OCI-LY1 (cell line): Measurements from ENCODE around the gene HSPE1.
"Not testable (repeated sequence)": the region's sequence is repeated elsewhere in the genome, so short reads cannot be mapped to it uniquely, and the experiment has no call there.

Experiments
- H2AFZ ChIP-seq: fragments of 200-600 bp; sonication (generic), shearing (Covaris generic); 2 replicates; pipeline ENCODE4 v1.6.0; 2014; ENCODE audit warnings: antibody characterized with exemption, mild to moderate bottlenecking, low read length
- H3F3A ChIP-seq: fragments of 200-600 bp; sonication (generic), shearing (Covaris generic); 2 replicates; pipeline ENCODE4 v1.6.0; 2014; ENCODE audit warnings: mild to moderate bottlenecking, antibody characterized with exemption, low read length, moderate library complexity; ENCODE audit not compliant: insufficient read depth
- H3K27ac ChIP-seq: fragments of 200-600 bp; sonication (generic); 2 replicates; pipeline ENCODE4 v1.5.1; 2014; ENCODE audit warnings: low read length, mixed run types, mild to moderate bottlenecking, low read depth; ENCODE audit not compliant: poor library complexity, severe bottlenecking
- H3K27me3 ChIP-seq: fragments of 200-600 bp; sonication (generic); 2 replicates; pipeline ENCODE4 v1.6.0; 2014; ENCODE audit warnings: antibody characterized with exemption, mild to moderate bottlenecking, low read length, moderate library complexity; ENCODE audit not compliant: insufficient read depth
- H3K36me3 ChIP-seq: fragments of 200-600 bp; sonication (generic); 2 replicates; pipeline ENCODE4 v1.6.1; 2014; ENCODE audit warnings: mild to moderate bottlenecking, antibody characterized with exemption, low read length, moderate library complexity, mixed read lengths; ENCODE audit not compliant: insufficient read depth
- H3K4me1 ChIP-seq: fragments of 200-600 bp; sonication (generic); 2 replicates; pipeline ENCODE4 v1.5.1; 2014; ENCODE audit warnings: mild to moderate bottlenecking, low read length, moderate library complexity; ENCODE audit not compliant: insufficient read depth, severe bottlenecking
- H3K4me2 ChIP-seq: fragments of 200-600 bp; sonication (generic), shearing (Covaris generic); 2 replicates; pipeline ENCODE4 v1.6.1; 2014; ENCODE audit warnings: low read length
- H3K4me3 ChIP-seq: fragments of 200-600 bp; sonication (generic); 2 replicates; pipeline ENCODE4 v1.5.1; 2014; ENCODE audit warnings: low read length, low read depth, mild to moderate bottlenecking, mixed read lengths; ENCODE audit not compliant: poor library complexity, severe bottlenecking
- H3K79me2 ChIP-seq: fragments of 200-600 bp; shearing (Covaris generic); 2 replicates; pipeline ENCODE4 v1.6.1; 2016; ENCODE audit warnings: mixed run types, low read length, mixed read lengths; ENCODE audit not compliant: insufficient read depth
- H3K9ac ChIP-seq: fragments of 200-600 bp; sonication (generic), shearing (Covaris generic); 2 replicates; pipeline ENCODE4 v1.6.1; 2014; ENCODE audit warnings: mild to moderate bottlenecking, low read length, mixed read lengths
- H3K9me2 ChIP-seq: fragments of 200-600 bp; sonication (generic), shearing (Covaris generic); 2 replicates; pipeline ENCODE4 v1.6.1; 2014; ENCODE audit warnings: low read depth, mild to moderate bottlenecking, low read length, mixed read lengths
- H3K9me3 ChIP-seq: fragments of 200-600 bp; shearing (Covaris generic); 2 replicates; pipeline ENCODE4 v1.6.1; 2014; ENCODE audit warnings: low read length, mixed read lengths
- H4K20me1 ChIP-seq: fragments of 200-600 bp; sonication (generic), shearing (Covaris generic); 2 replicates; pipeline ENCODE4 v1.6.0; 2016; ENCODE audit warnings: mild to moderate bottlenecking, low read length; ENCODE audit not compliant: insufficient read depth
- EZH2 ChIP-seq: fragments of 200-600 bp; sonication (generic), shearing (Covaris generic); IDR thresholded peaks from 2 replicates; pipeline ENCODE4 v1.8.0; 2017; ENCODE audit warnings: borderline replicate concordance, mixed run types, mild to moderate bottlenecking, antibody characterized with exemption, low read length, moderate library complexity, mixed read lengths
- TF ChIP-seq, protein P1 (sequence below): fragments of 200-600 bp; sonication (generic), shearing (Covaris generic); IDR thresholded peaks from 2 replicates; pipeline ENCODE4 v1.5.1; 2017; ENCODE audit warnings: mild to moderate bottlenecking, antibody characterized with exemption, low read length, moderate library complexity, mixed read lengths

The HSPE1 gene

DNA sequence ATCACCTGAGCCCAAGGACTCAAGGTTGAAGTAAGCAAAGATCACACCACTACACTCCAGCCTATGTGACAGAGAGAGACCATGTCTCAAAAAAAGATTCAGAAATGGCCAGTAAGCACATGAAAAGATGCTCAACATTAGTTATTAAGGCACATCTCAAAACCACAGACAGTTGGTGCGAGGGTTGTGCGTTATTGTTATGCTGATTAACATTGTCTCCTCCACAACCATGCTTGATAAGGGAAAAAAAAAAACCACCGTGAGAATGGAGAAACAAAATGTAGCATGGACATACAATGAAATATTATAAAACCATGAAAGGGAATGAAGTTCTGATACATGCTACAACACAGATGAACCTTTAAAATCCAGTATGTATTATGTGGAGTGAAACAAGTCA is 43.0 kb downstream of the HSPE1 start:
- Histone ChIP-seq H3K27ac (no peak overlapping the region), H3K4me3 (no peak overlapping the region), H2AFZ (no peak overlapping the region), H4K20me1 (no peaks in the 10 kb centered on the region), H3K9ac (no peak overlapping the region), H3K36me3 (peaks cover 89% of the 10 kb centered on the region), H3F3A (no peaks in the 10 kb centered on the region), H3K4me2 (no peak overlapping the region), H3K79me2 (no peaks in the 10 kb centered on the region), H3K9me3 (no peaks in the 10 kb centered on the region), H3K27me3 (no peaks in the 10 kb centered on the region), H3K4me1 (no peaks in the 10 kb centered on the region), H3K9me2 (no peaks in the 10 kb centered on the region)
- TF ChIP-seq, protein P1, sequence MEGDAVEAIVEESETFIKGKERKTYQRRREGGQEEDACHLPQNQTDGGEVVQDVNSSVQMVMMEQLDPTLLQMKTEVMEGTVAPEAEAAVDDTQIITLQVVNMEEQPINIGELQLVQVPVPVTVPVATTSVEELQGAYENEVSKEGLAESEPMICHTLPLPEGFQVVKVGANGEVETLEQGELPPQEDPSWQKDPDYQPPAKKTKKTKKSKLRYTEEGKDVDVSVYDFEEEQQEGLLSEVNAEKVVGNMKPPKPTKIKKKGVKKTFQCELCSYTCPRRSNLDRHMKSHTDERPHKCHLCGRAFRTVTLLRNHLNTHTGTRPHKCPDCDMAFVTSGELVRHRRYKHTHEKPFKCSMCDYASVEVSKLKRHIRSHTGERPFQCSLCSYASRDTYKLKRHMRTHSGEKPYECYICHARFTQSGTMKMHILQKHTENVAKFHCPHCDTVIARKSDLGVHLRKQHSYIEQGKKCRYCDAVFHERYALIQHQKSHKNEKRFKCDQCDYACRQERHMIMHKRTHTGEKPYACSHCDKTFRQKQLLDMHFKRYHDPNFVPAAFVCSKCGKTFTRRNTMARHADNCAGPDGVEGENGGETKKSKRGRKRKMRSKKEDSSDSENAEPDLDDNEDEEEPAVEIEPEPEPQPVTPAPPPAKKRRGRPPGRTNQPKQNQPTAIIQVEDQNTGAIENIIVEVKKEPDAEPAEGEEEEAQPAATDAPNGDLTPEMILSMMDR, result no peak
- no peak for TF ChIP-seq EZH2

- H3K36me3 ChIP-seq, result peaks cover 87% of the 10 kb centered on the region
- H3K4me2 ChIP-seq, result no peak overlapping the region
- no peaks in the 10 kb centered on the region for H3K9me2 ChIP-seq
- no peaks in the 10 kb centered on the region for H3F3A ChIP-seq
- H3K4me1 ChIP-seq, result no peaks in the 10 kb centered on the region
- no peaks in the 10 kb centered on the region for H3K27me3 ChIP-seq
- H4K20me1 ChIP-seq, result no peaks in the 10 kb centered on the region
- TF ChIP-seq EZH2, result no peak
- H3K9ac ChIP-seq, result no peak overlapping the region
- no peak overlapping the region for H3K27ac ChIP-seq
- no peaks in the 10 kb centered on the region for H3K9me3 ChIP-seq
- no peaks in the 10 kb centered on the region for H3K79me2 ChIP-seq
- H3K4me3 ChIP-seq, result no peak overlapping the region
- no peak overlapping the region for H2AFZ ChIP-seq
Measured at GRCh38 chr2:197547163-197547900, 47.2 kb downstream of the HSPE1 start.

DNA sequence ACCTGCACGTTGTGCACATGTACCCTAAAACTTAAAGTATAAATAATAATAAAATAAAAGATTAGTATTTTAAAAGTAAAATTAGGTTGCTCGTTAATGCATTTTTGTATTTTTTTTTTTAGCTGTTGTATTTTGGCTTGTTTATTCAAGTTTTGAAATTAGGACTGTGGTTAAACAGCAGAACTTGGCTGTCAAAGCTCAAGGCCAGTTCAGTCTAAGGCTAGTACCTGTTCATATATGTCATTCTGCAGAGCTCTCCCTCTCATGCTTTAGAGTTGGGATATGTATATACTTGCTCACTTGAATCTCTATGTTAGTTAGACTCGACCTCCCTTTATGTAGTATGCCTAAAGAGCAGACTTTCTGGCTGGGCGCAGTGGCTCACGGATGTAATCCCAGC is 48.4 kb downstream of the HSPE1 start:
- Histone ChIP-seq H3K4me3 (no peak overlapping the region), H2AFZ (no peak overlapping the region), H4K20me1 (no peaks in the 10 kb centered on the region), H3K4me2 (no peak overlapping the region), H3K27ac (no peak overlapping the region), H3K9me2 (no peaks in the 10 kb centered on the region), H3K9me3 (no peaks in the 10 kb centered on the region), H3K27me3 (no peaks in the 10 kb centered on the region), H3F3A (no peaks in the 10 kb centered on the region), H3K4me1 (no peaks in the 10 kb centered on the region), H3K9ac (no peak overlapping the region), H3K36me3 (peaks cover 86% of the 10 kb centered on the region), H3K79me2 (no peaks in the 10 kb centered on the region)
- no peak for TF ChIP-seq EZH2
- TF ChIP-seq, protein P1, result no peak

DNA sequence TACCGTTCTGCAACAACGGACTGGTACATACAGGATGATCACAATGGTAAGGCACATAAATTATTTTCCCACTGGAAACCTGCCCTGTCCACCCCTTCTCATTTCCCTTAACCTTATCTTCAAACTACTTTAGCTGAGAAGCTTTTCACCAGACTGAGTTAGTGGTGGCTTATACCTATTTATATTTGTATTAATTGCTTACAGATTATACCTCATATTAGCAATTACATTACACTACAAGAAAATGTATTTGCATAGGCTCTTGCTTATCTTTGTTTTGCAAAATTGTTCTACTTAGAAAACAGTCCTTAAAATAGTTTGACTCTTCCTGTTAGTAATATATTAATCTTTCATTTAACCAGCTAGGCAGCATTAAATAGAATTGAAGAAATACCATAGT is 51.1 kb downstream of the HSPE1 start:
- H3K9ac ChIP-seq, H3K27ac ChIP-seq, H4K20me1 ChIP-seq, H3K4me1 ChIP-seq, H3K27me3 ChIP-seq, H3F3A ChIP-seq, H3K79me2 ChIP-seq, H3K4me3 ChIP-seq, H2AFZ ChIP-seq, H3K9me3 ChIP-seq, H3K9me2 ChIP-seq, H3K4me2 ChIP-seq: not testable (repeated sequence)
- H3K36me3 ChIP-seq, result peaks cover 78% of the 10 kb centered on the region
